B cell (primary cell): Measurements from ENCODE around the gene FAM184B. TPM values are rescaled to one million over a fixed set of nuclear protein-coding genes. Genes with fewer than 3 reads are reported as not detected.

ENCODE experiments used
- ATAC-seq: fragments of 200-7000 bp; cut with Tn5 transposase; one replicate; pipeline ENCODE4 v1.10.0; 2021; ENCODE audit warnings: low read depth, mild to moderate bottlenecking, moderate number of reproducible peaks, moderate library complexity
- CTCF ChIA-PET: fragments of 350-600 bp; sonication (Branson Sonifier 250); formaldehyde crosslinking; loops from one replicate; lab custom pipeline; 2021; ENCODE audit warnings: antibody characterized with exemption, inconsistent platforms; lab: Charles Lee
- POLR2A ChIA-PET: fragments of 350-600 bp; sonication (Branson Sonifier 250); formaldehyde crosslinking; loops from one replicate; lab custom pipeline; 2021; ENCODE audit warnings: antibody characterized with exemption; lab: Charles Lee
- DNase-seq: peaks from one replicate; pipeline ENCODE4 v3.0.0; 2013
- H2AFZ ChIP-seq: 2 replicates; pipeline ENCODE4 v1.6.1; 2012; ENCODE audit warnings: mild to moderate bottlenecking, low read depth, low read length; ENCODE audit not compliant: insufficient read depth, poor library complexity, severe bottlenecking
- H3K27ac ChIP-seq, 2 donors: 1 replicate in 1 of 2; 2 replicates in 1 of 2; pipeline ENCODE4 v1.5.1; 2012 to 2013; ENCODE audit warnings: low read length in 2 of 2, mild to moderate bottlenecking in 2 of 2, moderate library complexity in 1 of 2
- H3K27me3 ChIP-seq, 4 experiments: fragments of 200-600 bp in 1 of 4; sonication (generic) in 1 of 4; replicated peaks in 1 of 4; 1 replicate in 2 of 4; 2 replicates in 2 of 4; pipeline versions ENCODE4 v1.6.1 to v1.7.0; 2013 to 2016; ENCODE audit warnings: low read length in 3 of 4, mild to moderate bottlenecking in 2 of 4, mixed read lengths in 1 of 4, moderate library complexity in 1 of 4; ENCODE audit not compliant: insufficient read depth in 4 of 4, control insufficient read depth in 3 of 4; ENCODE audit errors: control extremely low read depth in 1 of 4
- H3K36me3 ChIP-seq, 2 experiments: replicated peaks in 1 of 2; 1 replicate in 1 of 2; 2 replicates in 1 of 2; pipeline versions ENCODE4 v1.6.1 to v1.7.1; 2013; ENCODE audit warnings: low read length in 1 of 2; ENCODE audit not compliant: insufficient read depth in 2 of 2, control insufficient read depth in 1 of 2; ENCODE audit errors: control extremely low read depth in 1 of 2, extremely low read depth in 1 of 2
- H3K4me1 ChIP-seq, 2 donors: fragments of 200-600 bp in 1 of 2; sonication (generic) in 1 of 2; 1 replicate in 1 of 2; 2 replicates in 1 of 2; pipeline versions ENCODE4 v1.5.1 to v1.6.1; 2013 to 2017; ENCODE audit warnings: low read length in 2 of 2; ENCODE audit not compliant: control insufficient read depth in 2 of 2, insufficient read depth in 2 of 2
- H3K4me2 ChIP-seq: replicated peaks from 2 replicates; pipeline ENCODE3; 2012; ENCODE audit warnings: mild to moderate bottlenecking, low read depth, low read length; ENCODE audit not compliant: poor library complexity, severe bottlenecking
- H3K4me3 ChIP-seq, 5 experiments: fragments of 200-600 bp in 1 of 5; sonication (generic) in 1 of 5; 1 replicate in 3 of 5; 2 replicates in 2 of 5; pipeline versions ENCODE4 v1.5.1 to v1.7.0; 2011 to 2016; ENCODE audit warnings: low read length in 4 of 5, mild to moderate bottlenecking in 4 of 5, low read depth in 2 of 5, control low read depth in 1 of 5, moderate library complexity in 1 of 5; ENCODE audit not compliant: insufficient read depth in 1 of 5; ENCODE audit errors: control extremely low read depth in 1 of 5, extremely low read depth in 1 of 5
- H3K79me2 ChIP-seq: fragments of 200-600 bp; sonication (generic); one replicate; pipeline ENCODE4 v1.6.0; 2016; ENCODE audit warnings: low read length; ENCODE audit not compliant: control insufficient read depth, insufficient read depth
- H3K9ac ChIP-seq: fragments of 200-600 bp; sonication (generic); 2 replicates; pipeline ENCODE4 v1.6.1; 2017; ENCODE audit warnings: mild to moderate bottlenecking, low read length, moderate library complexity
- H3K9me3 ChIP-seq, 3 donors: one replicate each; pipeline versions ENCODE4 v1.6.1 to v1.7.1; 2013; ENCODE audit warnings: low read length in 2 of 3; ENCODE audit not compliant: control insufficient read depth in 2 of 3, insufficient read depth in 1 of 3; ENCODE audit errors: control extremely low read depth in 1 of 3
- H4K20me1 ChIP-seq: 2 replicates; pipeline ENCODE4 v1.6.0; 2012; ENCODE audit warnings: mild to moderate bottlenecking, low read length; ENCODE audit not compliant: insufficient read depth, control insufficient read depth, poor library complexity, severe bottlenecking
- H3K27ac Mint-ChIP-seq: one replicate; pipeline ENCODE4 v1.8.0; 2021; ENCODE audit warnings: mixed read lengths
- H3K27me3 Mint-ChIP-seq: one replicate; pipeline ENCODE4 v1.8.0; 2021; ENCODE audit warnings: mixed read lengths
- H3K4me1 Mint-ChIP-seq: one replicate; pipeline ENCODE4 v1.8.0; 2021; ENCODE audit warnings: mixed read lengths
- H3K4me3 Mint-ChIP-seq: one replicate; pipeline ENCODE4 v1.8.0; 2021; ENCODE audit warnings: mixed read lengths
- H3K9me3 Mint-ChIP-seq: one replicate; pipeline ENCODE4 v1.8.0; 2022; ENCODE audit warnings: mixed read lengths; ENCODE audit not compliant: insufficient read depth
- CTCF ChIP-seq: fragments of 200-600 bp; IDR thresholded peaks from one replicate; pipeline ENCODE4 v1.8.0; 2022; ENCODE audit warnings: antibody characterized with exemption, mild to moderate bottlenecking
- EZH2 ChIP-seq: IDR thresholded peaks from 2 replicates; pipeline ENCODE4 v1.6.1; 2012; ENCODE audit warnings: borderline replicate concordance, low read depth, mild to moderate bottlenecking, moderate library complexity, low read length; ENCODE audit not compliant: insufficient read depth, poor library complexity, severe bottlenecking
- WGBS: methylation state at CpG from one replicate; pipeline ENCODE4 v1.1.5; 2013; ENCODE audit warnings: missing lambda C conversion rate; ENCODE audit not compliant: insufficient coverage; 5-methylcytosine and 5-hydroxymethylcytosine counted together
- intact Hi-C: fragments of 100-400 bp; cut with micrococcal nuclease; formaldehyde crosslinking; loops from one replicate; pipeline ENCODE4 v1.10.0; 2022
- polyA plus RNA-seq: library from polyadenylated mRNA; depleted of rRNA; stranded (reverse); fragments of >200 nt; gene quantifications from 2 replicates; pipeline ENCODE4 v1.2.3, GENCODE V29; 2012
- total RNA-seq, 2 donors: library from RNA; stranded (reverse); fragments of 120-200 nt in 1 of 2; gene quantifications; 1 replicate in 1 of 2; 2 replicates in 1 of 2; pipeline versions ENCODE4 v1.2.3 to v1.2.4, GENCODE V29; 2013 to 2022

FAM184B gene
- total and polyA plus RNA-seq, 2 donors (not counting 1 experiment from before 2014, with no cell fraction given) = not detected

GRCh38 chr4:17809667-17810066, 28.2 kb upstream of the FAM184B start:
- Histone ChIP-seq H4K20me1 (peaks cover 28% of the 10 kb centered on the region), H3K9ac (peak overlapping the region; percentile 92), H3K27me3 (no peaks in the 10 kb centered on the region), H2AFZ (peak overlapping the region; percentile 86), H3K36me3 (peaks cover 1 to 2% of the 10 kb centered on the region in 2 experiments), H3K4me1 (peaks cover 32 to 37% of the 10 kb centered on the region in 2 donors), H3K27ac (peak overlapping the region; percentile 94 to 99), H3K4me3 (peak overlapping the region; percentile 81 to 91 (median 86)), H3K9me3 (no peaks in the 10 kb centered on the region), H3K4me2 (peak overlapping the region; percentile 86), H3K79me2 (peaks cover 66% of the 10 kb centered on the region)
- no peak for TF ChIP-seq CTCF
- no peak for TF ChIP-seq EZH2
- intact Hi-C loops = loop anchor here (1.0 kb wide), 4 partner anchors 195 to 232 kb away; partner anchors contain the start of genes LAP3 and MED28
- no peak for DNase-seq
- no peaks in the 10 kb centered on the region for H3K9me3 Mint-ChIP-seq
- WGBS = no CpG with 5 or more reads among the region's 7 CpGs
- peak overlapping the region; percentile 100 for H3K27ac Mint-ChIP-seq
- ATAC-seq = no peak
- peak overlapping the region; percentile 97 for H3K4me3 Mint-ChIP-seq
- ChIA-PET CTCF (interaction anchor here (0.9 to 4.3 kb wide), 9 partner anchors 10 to 297 kb away, joined by 3 to 53 read pairs (median 5); partner anchors contain the start of genes MED28 and QDPR), POLR2A (interaction anchor here (1.0 to 1.2 kb wide), 2 partner anchors 195 to 233 kb away, joined by 3 to 4 read pairs; partner anchors contain the start of genes LAP3 and MED28)
- no peaks in the 10 kb centered on the region for H3K27me3 Mint-ChIP-seq
- H3K4me1 Mint-ChIP-seq = peaks cover 55% of the 10 kb centered on the region

- Mint-ChIP-seq H3K27ac (no peak overlapping the region), H3K4me1 (peaks cover 55% of the 10 kb centered on the region), H3K4me3 (peak overlapping the region; percentile 33), H3K27me3 (no peaks in the 10 kb centered on the region), H3K9me3 (no peaks in the 10 kb centered on the region)
- no peaks in the 10 kb centered on the region for H3K9me3 ChIP-seq
- peaks cover 32 to 37% of the 10 kb centered on the region in 2 donors for H3K4me1 ChIP-seq
- peaks cover 77% of the 10 kb centered on the region for H3K79me2 ChIP-seq
- peak overlapping the region; percentile 86 for H3K4me2 ChIP-seq
- no peak overlapping the region for H3K4me3 ChIP-seq
- ATAC-seq = no peak
- H4K20me1 ChIP-seq = peaks cover 28% of the 10 kb centered on the region
- peak overlapping the region in 1 of 2 donors; percentile 13 for H3K27ac ChIP-seq
- POLR2A ChIA-PET = no interaction called here
- intact Hi-C loops = no loop called here
- peaks cover 5 to 24% of the 10 kb centered on the region in 2 experiments for H3K36me3 ChIP-seq
- WGBS = no CpG with 5 or more reads among the region's 6 CpGs
- DNase-seq = no peak
- no peaks in the 10 kb centered on the region for H3K27me3 ChIP-seq
- CTCF ChIA-PET = interaction anchor here (0.6 to 4.3 kb wide), 6 partner anchors 10 to 1828 kb away, joined by 3 to 53 read pairs (median 4); no protein-coding TSS in a partner anchor
- no peak for TF ChIP-seq EZH2
- TF ChIP-seq CTCF = no peak
- no peak overlapping the region for H2AFZ ChIP-seq
- no peak overlapping the region for H3K9ac ChIP-seq
These were observed 26.0 kb upstream of the FAM184B start for GRCh38 chr4:17807446-17807845.
